GM21825 (cell line): ENCODE results near the gene MGST1.
"Not testable (repeated sequence)": the region's sequence is repeated elsewhere in the genome, so short reads cannot be mapped to it uniquely, and the experiment has no call there.

ENCODE experiments used
- ATAC-seq: cut with Tn5 transposase; IDR thresholded peaks from one replicate; pipeline ENCODE4 v1.9.1; 2021; ENCODE audit warnings: mild to moderate bottlenecking, moderate library complexity; ENCODE audit not compliant: unreplicated experiment

The MGST1 gene

GRCh38 chr12:16350682-16351081, 3.2 kb downstream of the MGST1 start:
- no peak for ATAC-seq

GRCh38 chr12:16352481-16352880, 5.0 kb downstream of the MGST1 start:
- no peak for ATAC-seq

DNA sequence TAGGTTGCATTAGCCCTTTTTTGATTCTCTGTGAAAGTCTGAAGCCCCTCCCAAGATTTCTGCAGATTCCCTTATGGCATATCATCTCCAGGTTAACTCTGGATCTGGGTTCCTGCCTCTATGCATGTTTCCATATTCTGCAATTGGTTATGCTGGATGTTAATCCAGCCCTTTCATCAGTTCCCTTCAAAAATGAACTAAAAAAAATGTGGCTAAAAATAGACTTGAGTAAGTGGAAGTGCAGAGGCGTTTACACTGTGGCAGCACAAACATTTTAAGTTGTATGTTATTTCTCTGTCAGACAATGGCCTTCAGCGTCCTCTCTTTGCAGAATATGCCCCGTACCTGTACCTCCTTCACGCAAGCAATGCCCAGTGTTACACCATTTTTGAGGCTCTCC, 11.4 kb downstream of the MGST1 start:
- no peak for ATAC-seq

DNA sequence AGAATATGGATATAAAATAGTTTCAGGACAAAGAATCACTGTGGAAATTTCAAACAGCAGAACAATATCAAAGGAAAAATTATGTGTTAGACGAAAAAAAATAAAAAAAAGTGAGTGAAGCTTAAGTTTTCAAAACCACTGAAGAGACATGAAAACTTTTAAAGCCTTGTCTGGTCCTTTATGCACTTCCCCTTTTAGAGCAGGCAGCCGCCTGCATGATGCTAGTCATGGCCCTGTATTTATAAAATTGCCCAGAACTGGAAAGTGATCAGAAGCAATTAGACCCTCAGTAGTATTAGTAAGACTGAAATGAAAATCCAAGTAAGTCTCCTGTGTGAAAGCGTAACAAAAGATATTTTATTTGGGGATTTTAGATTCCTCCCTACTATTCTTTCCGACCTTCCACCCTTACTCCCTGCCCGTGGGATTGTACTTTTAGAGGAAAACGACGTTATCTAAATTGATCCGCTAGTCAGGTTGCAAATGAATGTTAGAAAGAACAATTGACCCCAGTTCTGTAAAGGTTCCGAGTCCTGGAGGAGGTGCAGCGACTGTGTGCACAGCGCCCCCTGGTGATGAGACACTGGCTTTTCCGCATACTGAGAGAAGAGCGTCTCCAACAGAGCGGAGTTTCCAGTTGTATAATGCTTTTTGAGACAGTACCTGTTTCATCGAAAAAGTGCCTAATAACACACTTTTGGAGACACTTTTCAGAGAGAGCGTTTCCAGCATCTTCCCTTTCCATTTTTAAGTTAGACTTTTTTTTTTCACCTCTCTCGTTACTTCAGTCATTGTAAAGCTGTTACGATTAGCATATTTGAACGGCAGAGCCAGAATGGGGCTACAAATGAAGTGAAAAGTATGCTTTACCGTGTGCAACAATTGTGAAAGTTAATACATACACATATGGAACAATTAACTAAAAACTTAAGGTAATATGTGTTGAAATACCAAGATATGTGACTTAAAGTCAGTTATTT, 12.4 kb downstream of the MGST1 start:
- ATAC-seq, result peak; percentile 67

- no peak for ATAC-seq
These were observed 13.8 kb downstream of the MGST1 start for GRCh38 chr12:16361142-16361783.

DNA sequence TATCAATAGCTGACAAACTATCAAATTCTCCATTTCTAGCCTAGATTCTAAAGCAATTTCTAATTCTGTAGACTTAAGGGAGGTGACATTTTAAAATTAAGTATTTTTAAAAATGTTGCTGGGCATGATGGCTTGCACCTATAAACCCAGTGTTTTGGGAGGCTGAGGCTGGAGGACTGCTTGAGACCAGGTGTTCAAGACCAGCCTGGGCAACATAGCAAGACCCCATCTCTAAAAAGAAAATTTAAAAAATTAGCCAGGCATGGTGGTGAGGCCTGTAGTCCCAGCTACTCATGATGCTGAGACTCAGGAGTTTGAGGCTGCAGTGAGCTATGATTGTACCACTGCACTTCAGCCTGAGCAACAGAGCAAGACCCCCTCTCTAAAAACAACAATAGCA, 15.1 kb downstream of the MGST1 start:
- ATAC-seq, result no peak

GRCh38 chr12:16369156-16369555, 21.7 kb downstream of the MGST1 start:
- ATAC-seq, result no peak

DNA sequence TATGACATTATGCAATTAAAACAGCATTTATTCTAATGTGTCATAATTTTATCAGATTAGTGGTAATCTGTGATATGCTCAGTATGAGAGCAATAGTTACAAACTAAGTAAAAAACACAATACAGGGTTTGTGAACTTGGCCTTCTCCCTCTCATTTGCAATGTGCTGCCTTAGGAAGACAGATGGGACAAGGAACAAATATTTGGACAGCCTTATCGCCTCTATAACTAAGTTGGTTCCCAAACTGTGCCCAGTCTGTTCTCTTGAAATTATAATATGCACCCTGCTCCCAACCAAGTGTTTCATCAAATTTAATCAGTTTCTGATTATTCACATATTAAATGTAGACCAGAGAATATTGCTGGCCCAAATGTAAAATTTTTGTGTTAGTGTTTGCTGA, 22.7 kb downstream of the MGST1 start:
- ATAC-seq, result no peak

DNA sequence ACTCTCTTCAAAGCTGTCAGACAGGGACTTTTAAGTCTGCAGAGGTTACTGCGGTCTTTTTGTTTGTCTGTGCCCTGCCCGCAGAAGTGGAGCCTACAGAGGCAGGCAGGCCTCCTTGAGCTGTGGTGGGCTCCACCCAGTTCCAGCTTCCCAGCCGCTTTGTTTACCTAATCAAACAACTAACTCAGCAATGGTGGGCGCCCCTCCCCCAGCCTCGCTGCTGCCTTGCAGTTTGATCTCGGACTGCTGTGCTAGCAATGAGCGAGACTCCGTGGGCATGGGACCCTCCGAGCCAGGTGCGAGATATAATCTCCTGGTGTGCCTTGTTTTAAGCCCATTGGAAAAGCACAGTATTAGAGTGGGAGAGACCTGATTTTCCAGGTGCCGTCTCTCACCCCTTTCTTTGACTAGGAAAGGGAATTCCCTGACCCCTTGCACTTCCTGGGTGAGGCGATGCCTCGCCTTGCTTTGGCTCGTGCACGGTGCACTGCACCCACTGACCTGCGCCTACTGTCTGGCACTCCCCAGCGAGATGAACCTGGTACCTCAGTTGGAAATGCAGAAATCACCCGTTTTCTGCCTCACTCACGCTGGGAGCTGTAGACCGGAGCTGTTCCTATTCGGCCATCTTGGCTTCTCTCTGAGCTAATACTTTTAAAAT, 35.3 kb downstream of the MGST1 start:
- not testable (repeated sequence) for ATAC-seq

DNA sequence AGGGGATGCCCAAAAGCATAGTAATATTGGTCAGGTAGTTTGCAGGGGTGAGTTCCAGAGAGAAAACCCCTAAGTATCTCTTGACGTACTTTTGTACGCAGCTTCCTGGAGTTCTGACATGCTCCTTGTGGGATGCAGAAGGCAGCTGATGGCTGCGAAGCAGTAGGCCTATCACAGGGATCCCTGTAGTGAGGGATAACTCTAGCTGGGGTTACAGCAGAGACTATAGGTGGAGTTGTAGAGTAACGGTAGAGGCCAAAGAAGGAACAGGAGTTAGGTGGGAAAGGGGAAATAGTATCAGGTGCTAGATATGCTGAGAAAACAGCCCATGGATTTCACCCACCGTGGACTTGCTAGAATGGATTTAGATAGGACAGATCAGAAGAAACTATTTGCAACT, 37.3 kb downstream of the MGST1 start:
- ATAC-seq, result no peak

DNA sequence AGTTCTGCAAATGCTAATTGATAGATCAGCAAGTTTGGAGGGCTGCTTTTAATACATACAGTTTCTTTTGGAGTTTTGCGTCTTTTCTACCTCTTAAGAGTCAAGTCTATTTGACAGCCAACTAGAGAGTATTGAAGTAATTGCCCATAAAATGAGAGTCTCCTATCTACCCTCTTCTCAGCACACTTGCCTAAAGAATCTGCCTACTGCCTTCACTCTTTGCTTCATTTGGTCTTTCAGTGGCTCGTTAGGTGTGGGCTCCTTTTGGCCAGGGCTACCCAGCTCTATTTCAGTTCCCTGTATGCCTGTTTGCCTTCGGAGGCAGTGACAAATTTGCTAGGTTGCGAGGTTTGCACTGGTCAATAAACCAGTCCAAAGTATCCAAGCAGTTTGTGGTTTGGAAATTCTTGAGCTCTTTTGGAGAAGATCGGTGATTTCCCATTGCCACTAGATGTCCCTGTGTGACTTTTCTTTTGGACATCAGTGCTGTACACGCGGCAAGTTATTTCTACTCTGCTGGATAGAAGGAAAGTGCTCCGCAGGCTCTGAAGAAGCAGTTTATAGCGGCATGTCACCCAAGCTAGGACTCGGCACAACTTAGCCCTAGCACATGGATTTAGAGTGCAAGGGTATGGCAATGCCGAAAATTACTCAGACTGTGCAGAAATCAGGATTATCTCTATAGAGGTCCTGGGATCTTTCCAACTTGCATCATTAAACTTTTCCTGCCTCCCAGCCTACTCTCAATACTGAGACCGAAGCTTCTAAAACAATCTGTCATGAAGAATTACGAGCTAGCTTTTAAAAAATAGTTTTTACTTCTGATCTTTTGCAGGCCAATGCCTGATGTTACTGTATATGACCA, 38.6 kb downstream of the MGST1 start:
- ATAC-seq, result no peak

DNA sequence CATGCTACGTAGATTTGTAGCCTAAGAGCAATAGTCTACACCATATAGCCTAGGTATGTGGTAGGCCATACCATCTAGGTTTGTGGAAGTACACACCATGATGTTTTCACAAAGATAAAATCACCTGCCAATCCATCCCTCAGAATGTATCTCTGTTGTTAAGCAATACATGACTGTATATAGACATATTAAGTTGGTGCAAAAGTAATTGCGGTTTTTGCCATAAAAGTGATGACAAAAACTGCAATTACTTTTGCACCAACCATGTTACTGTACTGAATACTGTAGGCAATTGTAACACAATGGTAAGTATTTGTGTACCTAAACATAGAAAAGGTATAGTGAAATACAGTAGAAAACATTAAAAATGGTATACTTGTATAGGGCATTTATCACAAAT, 40.5 kb downstream of the MGST1 start:
- no peak for ATAC-seq

- ATAC-seq, result no peak
These were observed 42.1 kb downstream of the MGST1 start for GRCh38 chr12:16389594-16389993.

GRCh38 chr12:16392846-16393535, 45.5 kb downstream of the MGST1 start:
- no peak for ATAC-seq

- no peak for ATAC-seq
These were observed 51.7 kb downstream of the MGST1 start for GRCh38 chr12:16399101-16399500.

DNA sequence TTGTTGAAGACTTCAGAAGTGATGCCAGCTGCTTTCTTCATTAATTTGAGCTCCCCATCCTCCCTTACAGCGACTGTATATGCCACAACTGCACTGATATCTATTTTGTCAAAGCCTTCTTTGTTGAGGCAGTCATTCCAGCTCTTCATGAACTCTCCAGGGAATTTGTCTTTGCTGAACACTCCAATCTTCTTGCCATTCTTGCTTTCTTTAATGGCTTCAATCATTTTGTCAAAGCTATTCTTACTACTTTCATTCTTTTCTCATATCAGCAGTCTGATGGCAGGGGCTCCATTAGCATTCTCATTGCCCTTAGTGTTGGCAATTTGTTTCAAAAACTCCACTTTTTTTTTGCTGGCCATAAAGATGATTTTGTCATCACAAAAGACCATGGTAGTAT, 54.4 kb downstream of the MGST1 start:
- not testable (repeated sequence) for ATAC-seq

- no peak for ATAC-seq
These were observed 59.9 kb downstream of the MGST1 start for GRCh38 chr12:16407346-16407745.
